GM13976 (cell line): Measurements from ENCODE around the gene SH3TC2.
"Not testable (repeated sequence)": the region's sequence is repeated elsewhere in the genome, so short reads cannot be mapped to it uniquely, and the experiment has no call there.

Experiments
- DNase-seq: peaks from one replicate; pipeline ENCODE4 v3.0.0; 2012; ENCODE audit warnings: low spot score
- in situ Hi-C: fragments of 300-500 bp; cut with MboI; formaldehyde crosslinking; loops from one replicate; pipeline ENCODE4 v1.12.0; 2022; ENCODE audit warnings: low sequenced_read_pairs, mixed read lengths, inconsistent platforms; ENCODE audit not compliant: unreplicated experiment
- TF ChIP-seq, protein P1 (sequence below): IDR thresholded peaks from 2 replicates; pipeline ENCODE4 v1.5.1; 2012; ENCODE audit warnings: borderline replicate concordance, mild to moderate bottlenecking; ENCODE audit not compliant: insufficient read depth; ENCODE audit errors: extremely low read depth, missing control alignments, control extremely low read depth

The SH3TC2 gene

GRCh38 chr5:149093625-149094024 is 30.8 kb upstream of the SH3TC2 start:
- TF ChIP-seq, protein P1, sequence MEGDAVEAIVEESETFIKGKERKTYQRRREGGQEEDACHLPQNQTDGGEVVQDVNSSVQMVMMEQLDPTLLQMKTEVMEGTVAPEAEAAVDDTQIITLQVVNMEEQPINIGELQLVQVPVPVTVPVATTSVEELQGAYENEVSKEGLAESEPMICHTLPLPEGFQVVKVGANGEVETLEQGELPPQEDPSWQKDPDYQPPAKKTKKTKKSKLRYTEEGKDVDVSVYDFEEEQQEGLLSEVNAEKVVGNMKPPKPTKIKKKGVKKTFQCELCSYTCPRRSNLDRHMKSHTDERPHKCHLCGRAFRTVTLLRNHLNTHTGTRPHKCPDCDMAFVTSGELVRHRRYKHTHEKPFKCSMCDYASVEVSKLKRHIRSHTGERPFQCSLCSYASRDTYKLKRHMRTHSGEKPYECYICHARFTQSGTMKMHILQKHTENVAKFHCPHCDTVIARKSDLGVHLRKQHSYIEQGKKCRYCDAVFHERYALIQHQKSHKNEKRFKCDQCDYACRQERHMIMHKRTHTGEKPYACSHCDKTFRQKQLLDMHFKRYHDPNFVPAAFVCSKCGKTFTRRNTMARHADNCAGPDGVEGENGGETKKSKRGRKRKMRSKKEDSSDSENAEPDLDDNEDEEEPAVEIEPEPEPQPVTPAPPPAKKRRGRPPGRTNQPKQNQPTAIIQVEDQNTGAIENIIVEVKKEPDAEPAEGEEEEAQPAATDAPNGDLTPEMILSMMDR = no peak
- no peak for DNase-seq
- in situ Hi-C loops = no loop called here

- no peak for DNase-seq
- TF ChIP-seq, protein P1 = no peak
- in situ Hi-C loops = no loop called here
Observed at GRCh38 chr5:149089796-149090195, 26.9 kb upstream of the SH3TC2 start.

- TF ChIP-seq, protein P1 = no peak
- in situ Hi-C loops = no loop called here
- no peak for DNase-seq
Observed at GRCh38 chr5:149088686-149089085, 25.8 kb upstream of the SH3TC2 start.

- TF ChIP-seq, protein P1 = no peak
- in situ Hi-C loops = no loop called here
- no peak for DNase-seq
Observed at GRCh38 chr5:149083846-149084245, 21.0 kb upstream of the SH3TC2 start.

DNA sequence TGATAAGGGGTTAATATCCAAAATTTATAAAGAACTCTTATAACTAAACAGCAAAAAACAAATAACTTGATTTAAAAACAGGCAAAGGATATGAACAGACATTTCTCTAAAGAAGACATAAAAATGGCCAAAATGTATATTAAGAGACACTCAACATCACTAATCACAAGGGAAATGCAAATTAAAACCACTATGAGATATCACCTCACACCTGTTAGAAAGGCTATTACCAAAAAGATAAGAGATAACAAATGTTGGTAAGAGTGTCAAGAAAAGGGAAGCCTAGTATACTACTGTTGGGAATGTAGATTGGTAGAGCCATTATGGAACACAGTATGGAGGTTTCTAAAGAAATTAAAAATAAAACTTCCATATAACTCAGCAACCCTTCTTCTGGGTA is 19.4 kb upstream of the SH3TC2 start:
- DNase-seq = no peak
- in situ Hi-C loops = no loop called here
- TF ChIP-seq, protein P1 = no peak

DNA sequence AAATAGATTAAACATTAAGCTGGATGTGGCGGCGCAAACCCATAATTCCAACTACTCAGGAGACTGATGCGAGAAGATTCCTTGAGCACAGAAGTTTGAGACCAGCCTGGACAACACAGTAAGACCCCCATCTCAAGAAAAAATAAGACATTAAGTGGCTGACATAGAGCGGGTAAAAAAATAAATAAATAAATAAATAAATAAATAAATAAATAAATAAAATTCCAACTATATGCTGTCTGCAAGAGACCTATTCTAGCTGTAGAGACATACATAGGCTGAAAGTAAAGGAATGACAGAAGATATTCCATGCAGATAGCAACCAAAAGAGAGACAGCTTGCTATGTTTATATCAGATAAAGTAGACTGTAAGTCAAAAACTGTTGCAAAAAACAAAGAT is 17.4 kb upstream of the SH3TC2 start:
- no peak for DNase-seq
- TF ChIP-seq, protein P1 = no peak
- in situ Hi-C loops = no loop called here

GRCh38 chr5:149079883-149080282 is 17.0 kb upstream of the SH3TC2 start:
- DNase-seq = no peak
- TF ChIP-seq, protein P1 = no peak
- in situ Hi-C loops = no loop called here

GRCh38 chr5:149074071-149074470 is 11.2 kb upstream of the SH3TC2 start:
- DNase-seq, in situ Hi-C loops: not testable (repeated sequence)
